Left colon (tissue), 2 donors: Measurements from ENCODE around the gene TMEM14A. TPM values are rescaled to one million over a fixed set of nuclear protein-coding genes. Genes with fewer than 3 reads are reported as not detected.
"Not testable (repeated sequence)": the region's sequence is repeated elsewhere in the genome, so short reads cannot be mapped to it uniquely, and the experiment has no call there.

ENCODE experiments used
- ATAC-seq: fragments of 200-7000 bp; cut with Tn5 transposase; one replicate; pipeline ENCODE4 v1.9.1; 2020; ENCODE audit warnings: mild to moderate bottlenecking, moderate library complexity
- DNase-seq, 2 donors: peaks; one replicate each; pipeline ENCODE4 v3.0.0-alpha.2; 2020
- intact Hi-C, 2 donors: fragments of 100-400 bp; cut with DNase I in 1 of 2; cut with micrococcal nuclease in 1 of 2; formaldehyde crosslinking; loops; one replicate each; pipeline versions ENCODE4 v1.11.2 to v1.14.0; 2022; cut with DNase I, micrococcal nuclease
- total RNA-seq, 2 donors: library from RNA; stranded (reverse); fragmentation: NEBNext Ultra II Directional; extraction: Animal tissue kit (Norgen Biotek cat#: 25700); gene quantifications; one replicate each; pipeline ENCODE4 v1.2.1, GENCODE V29; 2021
- donor health status: DM: no; HTN: no; CAD: no.
- donor health status: DM: yes; HTN: yes; CAD: no.

Gene TMEM14A
- total RNA-seq, 2 donors from 2014 or later: 16.8 to 17.5 TPM

GRCh38 chr6:52681416-52681815 is 10.5 kb downstream of the TMEM14A start:
- no peak for ATAC-seq
- intact Hi-C loops: no loop called here

DNA sequence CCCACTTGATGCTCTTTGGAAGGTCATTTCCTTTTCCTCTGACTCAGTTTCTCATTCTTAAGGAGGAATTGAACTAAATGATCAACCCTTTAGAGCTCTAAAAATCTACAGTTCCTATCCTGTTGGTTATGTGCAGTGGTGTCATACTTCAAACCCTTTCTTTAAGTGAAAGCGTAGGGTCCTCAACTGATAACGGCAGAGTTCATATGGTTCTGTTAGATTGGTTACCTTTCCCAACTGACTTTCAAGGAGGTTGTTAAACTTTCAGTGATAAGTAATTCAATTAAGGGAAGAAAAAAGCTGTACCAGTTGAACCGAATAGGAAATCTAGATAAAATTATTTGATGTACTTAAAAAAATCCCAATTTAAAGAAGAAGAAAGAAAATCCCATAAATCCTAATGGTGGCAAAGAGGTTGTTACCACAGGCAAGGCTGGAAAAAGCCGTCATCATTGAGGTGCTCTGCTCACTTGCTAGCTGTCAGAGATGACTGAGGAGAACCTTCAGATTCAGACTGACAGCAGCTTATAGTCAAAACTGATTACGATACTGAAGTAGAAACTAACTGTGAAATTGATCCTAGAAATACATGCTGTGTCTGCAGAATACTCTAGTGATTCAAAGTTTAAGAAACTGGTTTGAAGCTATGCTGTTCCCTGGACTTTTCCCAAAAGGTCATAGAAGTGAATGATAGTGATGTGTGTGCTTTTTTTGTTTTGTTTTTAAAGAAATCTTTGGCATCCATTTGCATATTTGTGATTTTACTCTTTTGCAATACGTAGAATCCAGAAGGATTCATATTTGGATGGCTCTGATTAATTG is 16.2 kb downstream of the TMEM14A start:
- ATAC-seq (no peak), DNase-seq (no peak)
- intact Hi-C loops: no loop called here

More at GRCh38 chr6:52681416-52681815, 10.5 kb downstream of the TMEM14A start:
- DNase-seq: no peak

- intact Hi-C loops: no loop called here
- no peak for DNase-seq
- ATAC-seq: no peak
Measured at GRCh38 chr6:52689857-52690256, 18.9 kb downstream of the TMEM14A start.

GRCh38 chr6:52691718-52692117 is 20.8 kb downstream of the TMEM14A start:
- no peak for DNase-seq
- intact Hi-C loops: no loop called here
- no peak for ATAC-seq

- intact Hi-C loops: no loop called here
- no peak for ATAC-seq
- DNase-seq: no peak
Measured at GRCh38 chr6:52693773-52694172, 22.9 kb downstream of the TMEM14A start.

GRCh38 chr6:52694404-52694803 is 23.5 kb downstream of the TMEM14A start:
- ATAC-seq (no peak), DNase-seq (no peak)
- intact Hi-C loops: no loop called here

GRCh38 chr6:52696418-52696817 is 25.5 kb downstream of the TMEM14A start:
- ATAC-seq (no peak), DNase-seq (no peak)
- intact Hi-C loops: no loop called here

- intact Hi-C loops: no loop called here
- DNase-seq (no peak), ATAC-seq (no peak)
Measured at GRCh38 chr6:52697903-52698302, 27.0 kb downstream of the TMEM14A start.

DNA sequence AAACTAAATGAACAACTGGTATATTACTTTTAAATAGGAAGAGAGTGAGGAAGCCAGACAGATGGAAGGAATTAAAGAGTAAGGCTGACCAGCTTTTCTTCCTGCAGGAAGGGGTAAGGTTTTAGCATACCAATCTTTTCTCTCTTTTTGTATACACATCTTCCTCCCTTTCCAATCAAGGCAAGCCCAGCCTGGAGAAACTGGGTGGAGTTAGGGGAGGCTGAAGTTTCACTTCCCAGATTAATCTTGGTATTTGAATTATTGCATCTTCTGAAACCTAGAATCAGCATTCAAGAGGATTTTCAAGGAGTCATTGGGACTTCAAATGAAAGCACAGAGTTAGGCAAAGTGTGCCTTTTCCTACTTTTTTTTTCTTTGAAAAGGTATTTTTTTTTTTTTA is 33.1 kb downstream of the TMEM14A start:
- ATAC-seq (no peak), DNase-seq (no peak)
- intact Hi-C loops: no loop called here

DNA sequence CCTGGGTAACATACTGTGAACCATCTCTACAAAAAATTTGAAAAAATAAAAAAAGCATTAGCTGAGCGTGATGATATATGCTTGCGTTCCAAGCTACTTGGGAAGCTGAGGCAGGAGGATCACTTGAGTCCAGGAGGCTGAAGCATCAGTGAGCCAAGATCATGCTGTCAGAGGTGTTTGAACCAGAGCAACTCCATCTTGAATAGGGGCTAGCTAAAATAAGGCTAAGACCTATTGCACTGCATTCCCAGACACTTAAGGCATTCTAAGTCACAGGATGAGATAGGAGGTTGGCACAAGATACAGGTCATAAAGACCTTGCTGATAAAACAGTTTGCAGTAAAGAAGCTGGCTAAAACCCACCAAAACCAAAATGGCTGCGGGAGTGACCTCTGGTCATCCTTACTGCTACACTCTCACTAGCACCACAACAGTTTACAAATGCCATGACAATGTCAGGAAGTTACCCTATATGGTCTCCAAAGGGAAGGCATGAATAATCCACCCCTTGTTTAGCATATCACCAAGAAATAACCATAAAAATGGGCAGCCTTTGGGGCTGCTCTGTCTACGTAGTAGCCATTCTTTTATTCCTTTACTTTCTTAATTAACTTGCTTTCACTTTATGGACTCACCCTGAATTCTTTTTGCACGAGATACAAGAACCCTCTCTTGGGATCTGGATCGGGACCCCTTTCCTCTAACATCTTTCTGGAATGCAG is 34.0 kb downstream of the TMEM14A start:
- intact Hi-C loops, ATAC-seq: not testable (repeated sequence)

GRCh38 chr6:52706001-52706400 is 35.1 kb downstream of the TMEM14A start:
- ATAC-seq (no peak), DNase-seq (no peak)
- intact Hi-C loops: no loop called here

More for the DNA sequence above, 34.0 kb downstream of the TMEM14A start:
- DNase-seq: not testable (repeated sequence)

GRCh38 chr6:52707963-52708680 is 37.2 kb downstream of the TMEM14A start:
- intact Hi-C loops: no loop called here
- ATAC-seq: no peak
- DNase-seq: no peak

DNA sequence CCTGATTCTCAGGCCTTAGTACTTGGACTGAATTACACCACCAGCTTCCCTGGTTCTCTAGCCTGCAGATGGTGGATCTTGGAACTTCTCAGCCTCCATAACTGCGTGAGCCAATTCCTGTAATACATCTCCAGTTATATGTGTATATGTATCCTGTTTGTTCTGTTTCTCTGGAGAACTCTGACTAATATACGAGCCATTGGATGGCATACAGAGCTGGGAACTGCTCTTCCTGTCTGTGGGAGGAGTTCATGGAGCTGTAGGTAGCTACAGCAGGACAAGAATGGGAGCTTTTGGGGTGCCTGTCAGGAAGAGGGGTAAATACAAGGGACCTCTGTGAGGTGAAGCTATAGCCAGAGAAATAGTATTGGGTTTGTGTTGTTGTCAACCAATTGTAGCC is 41.2 kb downstream of the TMEM14A start:
- no peak for ATAC-seq
- intact Hi-C loops: no loop called here
- DNase-seq: no peak

DNA sequence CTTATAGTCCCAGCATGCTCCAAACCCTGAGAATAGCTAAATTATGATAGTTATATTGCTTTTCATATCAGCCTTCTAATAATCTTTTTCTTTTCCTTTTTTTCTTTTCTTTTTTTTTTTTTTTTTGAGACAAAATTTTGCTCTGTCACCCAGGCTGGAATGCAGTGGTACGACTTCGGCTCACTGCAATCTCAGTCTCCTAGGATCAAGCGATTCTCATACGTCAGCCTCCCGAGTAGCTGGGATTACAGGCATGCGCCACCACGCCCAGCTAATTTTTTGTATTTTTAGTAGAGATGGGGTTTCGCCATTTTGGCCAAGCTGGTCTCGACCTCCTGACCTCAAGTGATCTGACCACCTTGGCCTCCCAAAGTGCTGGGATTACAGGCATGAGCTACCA is 43.8 kb downstream of the TMEM14A start:
- DNase-seq, ATAC-seq, intact Hi-C loops: not testable (repeated sequence)

DNA sequence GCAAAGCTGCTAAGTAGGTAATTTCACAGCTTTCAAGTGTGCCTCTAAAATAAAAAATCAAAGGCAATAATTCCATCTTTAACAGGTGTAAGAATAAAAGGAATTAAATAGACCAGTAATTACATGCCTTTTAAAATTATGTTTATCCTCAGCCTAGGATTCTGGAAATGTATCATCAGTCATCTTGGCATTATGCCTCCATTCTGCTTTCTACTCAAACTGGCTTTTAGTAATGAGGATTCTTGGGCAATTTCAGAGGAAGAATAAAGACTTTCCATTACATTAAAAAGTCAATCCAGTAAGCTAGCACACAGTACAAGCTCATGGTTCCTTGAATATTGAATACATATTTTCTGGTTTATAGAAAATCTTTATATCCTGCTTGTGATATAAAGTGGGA is 47.6 kb downstream of the TMEM14A start:
- no peak for DNase-seq
- ATAC-seq: no peak
- intact Hi-C loops: no loop called here

DNA sequence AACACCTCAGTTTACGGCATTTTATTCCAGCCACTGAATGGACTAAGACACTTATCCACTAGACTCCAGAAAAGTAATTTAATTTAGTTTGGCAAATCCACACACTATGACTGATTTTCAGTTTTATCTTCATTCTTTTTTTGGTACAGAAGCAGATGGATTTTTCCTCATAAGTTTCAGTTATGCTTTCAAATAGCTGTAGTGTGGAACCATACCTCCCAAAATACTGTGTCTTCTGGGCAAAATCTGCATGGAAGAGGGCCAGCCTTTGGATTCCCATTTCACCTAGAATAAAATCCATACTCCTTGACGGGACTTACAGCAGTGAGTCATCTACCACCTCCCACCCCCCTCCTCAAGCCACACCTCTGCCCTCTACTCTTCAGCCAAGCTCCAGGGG is 49.4 kb downstream of the TMEM14A start:
- intact Hi-C loops: no loop called here
- ATAC-seq (no peak), DNase-seq (no peak)

DNA sequence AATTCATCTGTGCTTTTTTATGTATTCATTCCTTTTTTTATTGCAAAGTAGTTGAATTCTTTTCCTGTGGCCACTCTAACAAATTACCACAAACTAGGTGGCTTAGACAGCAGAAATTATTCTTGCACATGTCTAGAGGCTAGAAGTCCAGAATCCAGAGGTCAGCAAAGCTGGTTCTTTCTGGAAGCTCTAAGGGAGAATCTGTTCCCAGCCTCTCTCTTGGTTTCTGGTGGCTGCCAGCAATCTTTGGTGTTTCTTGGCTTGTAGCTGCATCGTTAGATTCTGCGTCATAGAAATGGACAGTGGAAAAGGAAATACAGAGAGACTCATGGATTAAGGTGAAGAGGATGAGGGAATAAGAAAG is 53.1 kb downstream of the TMEM14A start:
- DNase-seq (no peak), ATAC-seq (no peak)
- intact Hi-C loops: no loop called here

DNA sequence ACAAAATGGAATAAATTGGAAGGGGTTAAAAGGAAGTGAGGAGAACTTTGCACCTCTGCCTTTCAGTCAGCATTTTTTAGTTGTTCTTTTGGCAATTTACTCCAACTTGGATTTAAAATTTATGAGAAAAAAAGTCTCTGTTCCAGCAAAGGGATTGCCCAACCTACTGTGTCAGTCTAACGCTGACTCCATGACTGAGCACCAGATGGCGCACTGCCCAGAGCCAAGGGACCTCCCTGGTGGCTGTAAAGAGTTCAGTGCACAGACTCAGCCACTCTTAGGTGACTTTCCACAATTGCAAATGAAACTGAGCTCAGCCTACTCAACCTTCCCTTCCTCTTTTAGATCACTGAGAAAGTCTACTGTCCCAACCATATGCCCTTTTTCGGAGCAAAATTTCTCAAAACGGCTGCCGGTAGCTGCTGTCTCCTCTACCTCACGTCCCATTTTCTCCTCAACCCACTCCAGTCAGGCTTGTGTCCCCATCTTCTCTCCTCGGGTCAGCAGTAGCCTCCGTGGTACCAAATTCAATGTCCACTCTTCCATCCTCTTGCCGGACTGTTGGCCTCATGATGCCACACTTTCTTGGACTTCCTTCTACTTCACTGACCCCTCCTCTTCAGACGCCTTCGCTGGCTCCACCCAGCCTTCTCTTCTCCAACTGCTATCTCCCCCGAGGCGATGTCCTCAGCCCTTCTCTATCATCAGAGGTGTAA is 53.7 kb downstream of the TMEM14A start:
- intact Hi-C loops: no loop called here
- DNase-seq (peak; percentile 76 to 84), ATAC-seq (peak; percentile 80)

DNA sequence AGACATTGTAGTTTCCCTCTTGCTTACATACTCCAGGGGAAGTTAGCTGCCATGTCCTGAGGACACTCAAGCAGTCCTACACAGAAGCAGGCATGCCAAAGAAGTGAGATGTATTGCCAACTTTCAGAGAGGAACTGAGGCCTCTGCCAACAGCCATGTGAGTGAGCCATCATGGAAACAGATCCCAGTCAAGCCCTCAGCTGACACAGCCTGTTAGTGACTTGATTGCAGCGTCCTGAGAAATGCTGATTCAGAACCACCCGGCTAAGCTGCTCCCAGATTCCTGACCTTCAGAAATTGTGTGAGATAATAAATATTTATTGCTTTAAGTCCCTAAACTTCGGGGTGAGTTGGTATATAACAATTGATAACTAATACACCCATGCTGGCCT is 54.2 kb downstream of the TMEM14A start:
- intact Hi-C loops: no loop called here
- peak; percentile 39 for ATAC-seq

More for the DNA sequence above, 54.2 kb downstream of the TMEM14A start:
- no peak for DNase-seq
